Large intestine (tissue), 3 donors: ENCODE measurements around the gene NELL1. TPM values are rescaled to one million over a fixed set of nuclear protein-coding genes. Genes with fewer than 3 reads are reported as not detected.

Experiments used
- DNase-seq, 2 donors: peaks; one replicate each; pipeline versions ENCODE4 v3.0.0 to v3.0.0-alpha.2; 2013
- H3K27ac ChIP-seq: one replicate; pipeline ENCODE4 v1.5.1; 2013; ENCODE audit warnings: low read length
- H3K27me3 ChIP-seq: 2 replicates; pipeline ENCODE4 v1.6.1; 2013; ENCODE audit warnings: low read length; ENCODE audit not compliant: control insufficient read depth, insufficient read depth
- H3K36me3 ChIP-seq: 2 replicates; pipeline ENCODE4 v1.6.1; 2013; ENCODE audit warnings: low read length; ENCODE audit not compliant: control insufficient read depth, insufficient read depth
- H3K4me1 ChIP-seq: one replicate; pipeline ENCODE4 v1.6.1; 2013; ENCODE audit warnings: low read length; ENCODE audit not compliant: control insufficient read depth, insufficient read depth
- H3K4me3 ChIP-seq: one replicate; pipeline ENCODE4 v1.5.1; 2013; ENCODE audit warnings: low read length
- H3K9me3 ChIP-seq: one replicate; pipeline ENCODE4 v1.6.1; 2013; ENCODE audit warnings: mild to moderate bottlenecking, low read depth, low read length, moderate library complexity; ENCODE audit not compliant: control insufficient read depth
- WGBS: methylation state at CpG from one replicate; pipeline ENCODE4 v1.1.5; 2013; ENCODE audit warnings: low lambda C conversion rate; ENCODE audit not compliant: insufficient coverage; 5-methylcytosine and 5-hydroxymethylcytosine counted together
- polyA plus RNA-seq: library from polyadenylated mRNA; unstranded; fragments of 120-200 nt; gene quantifications from one replicate; pipeline ENCODE4 v1.2.1, GENCODE V29; 2013

The NELL1 gene
- polyA plus RNA-seq, 1 donor = 5.1 TPM

- Histone ChIP-seq H3K4me3 (no peak overlapping the region), H3K36me3 (no peaks in the 10 kb centered on the region), H3K9me3 (no peaks in the 10 kb centered on the region), H3K4me1 (no peaks in the 10 kb centered on the region), H3K27ac (no peak overlapping the region), H3K27me3 (no peaks in the 10 kb centered on the region)
- DNase-seq = no peak
Observed at GRCh38 chr11:20894296-20894695, 224.9 kb downstream of the NELL1 start.

GRCh38 chr11:20909995-20910726 lies 240.8 kb downstream of the NELL1 start:
- WGBS = no CpG with 5 or more reads among the region's 7 CpGs
- H3K27me3 ChIP-seq = no peaks in the 10 kb centered on the region
- H3K27ac ChIP-seq = no peak overlapping the region
- no peaks in the 10 kb centered on the region for H3K9me3 ChIP-seq
- no peak overlapping the region for H3K4me3 ChIP-seq
- H3K4me1 ChIP-seq = no peaks in the 10 kb centered on the region
- no peak for DNase-seq
- H3K36me3 ChIP-seq = no peaks in the 10 kb centered on the region

GRCh38 chr11:20910733-20911132 lies 241.3 kb downstream of the NELL1 start:
- no peaks in the 10 kb centered on the region for H3K27me3 ChIP-seq
- no peaks in the 10 kb centered on the region for H3K9me3 ChIP-seq

GRCh38 chr11:20912065-20912821 lies 242.9 kb downstream of the NELL1 start:
- no peaks in the 10 kb centered on the region for H3K27me3 ChIP-seq
- WGBS = 38% methylated on average over 2 of the region's 2 CpGs
- no peaks in the 10 kb centered on the region for H3K36me3 ChIP-seq
- no peak overlapping the region for H3K4me3 ChIP-seq
- no peak for DNase-seq
- no peak overlapping the region for H3K27ac ChIP-seq
- H3K9me3 ChIP-seq = no peaks in the 10 kb centered on the region
- no peaks in the 10 kb centered on the region for H3K4me1 ChIP-seq

More at GRCh38 chr11:20910733-20911132, 241.3 kb downstream of the NELL1 start:
- no peak for DNase-seq
- H3K4me1 ChIP-seq = no peaks in the 10 kb centered on the region
- H3K4me3 ChIP-seq = no peak overlapping the region
- H3K36me3 ChIP-seq = no peaks in the 10 kb centered on the region
- H3K27ac ChIP-seq = no peak overlapping the region

GRCh38 chr11:20912922-20913512 lies 243.6 kb downstream of the NELL1 start:
- H3K4me1 ChIP-seq = no peaks in the 10 kb centered on the region
- H3K4me3 ChIP-seq = no peak overlapping the region
- H3K27me3 ChIP-seq = no peaks in the 10 kb centered on the region
- no peaks in the 10 kb centered on the region for H3K36me3 ChIP-seq
- H3K27ac ChIP-seq = no peak overlapping the region
- H3K9me3 ChIP-seq = no peaks in the 10 kb centered on the region
- WGBS = 83% methylated on average over 1 of the region's 4 CpGs
- no peak for DNase-seq

- Histone ChIP-seq H3K36me3 (no peaks in the 10 kb centered on the region), H3K27me3 (no peaks in the 10 kb centered on the region), H3K4me3 (no peak overlapping the region), H3K4me1 (no peaks in the 10 kb centered on the region), H3K27ac (no peak overlapping the region), H3K9me3 (no peaks in the 10 kb centered on the region)
- no peak for DNase-seq
Observed at GRCh38 chr11:20917306-20917705, 247.9 kb downstream of the NELL1 start.

- 80% methylated on average over 2 of the region's 4 CpGs for WGBS
Observed at GRCh38 chr11:20926799-20927540, 257.6 kb downstream of the NELL1 start.

GRCh38 chr11:20931029-20931428 lies 261.6 kb downstream of the NELL1 start:
- WGBS = no CpG with 5 or more reads among the region's 3 CpGs
- H3K36me3 ChIP-seq = no peaks in the 10 kb centered on the region
- no peak overlapping the region for H3K27ac ChIP-seq
- H3K4me1 ChIP-seq = no peaks in the 10 kb centered on the region
- no peak overlapping the region for H3K4me3 ChIP-seq
- H3K27me3 ChIP-seq = no peaks in the 10 kb centered on the region
- no peaks in the 10 kb centered on the region for H3K9me3 ChIP-seq
- DNase-seq = no peak

More at GRCh38 chr11:20926799-20927540, 257.6 kb downstream of the NELL1 start:
- Histone ChIP-seq H3K27ac (no peak overlapping the region), H3K4me1 (no peaks in the 10 kb centered on the region), H3K9me3 (no peaks in the 10 kb centered on the region), H3K36me3 (no peaks in the 10 kb centered on the region), H3K4me3 (no peak overlapping the region), H3K27me3 (no peaks in the 10 kb centered on the region)
- no peak for DNase-seq

GRCh38 chr11:20933086-20933485 lies 263.7 kb downstream of the NELL1 start:
- no CpG with 5 or more reads among the region's 3 CpGs for WGBS
- no peak overlapping the region for H3K27ac ChIP-seq
- no peak overlapping the region for H3K4me3 ChIP-seq
- H3K4me1 ChIP-seq = no peaks in the 10 kb centered on the region
- no peaks in the 10 kb centered on the region for H3K36me3 ChIP-seq
- no peaks in the 10 kb centered on the region for H3K9me3 ChIP-seq
- no peak for DNase-seq
- no peaks in the 10 kb centered on the region for H3K27me3 ChIP-seq

GRCh38 chr11:20933958-20934357 lies 264.6 kb downstream of the NELL1 start:
- H3K4me3 ChIP-seq = no peak overlapping the region
- WGBS = no CpG with 5 or more reads among the region's 3 CpGs

More at GRCh38 chr11:20933958-20934357, 264.6 kb downstream of the NELL1 start:
- Histone ChIP-seq H3K4me1 (no peaks in the 10 kb centered on the region), H3K27ac (no peak overlapping the region), H3K27me3 (no peaks in the 10 kb centered on the region), H3K36me3 (no peaks in the 10 kb centered on the region), H3K9me3 (peaks cover 2% of the 10 kb centered on the region)
- DNase-seq = no peak
